Sigmoid colon (tissue), 3 donors: ENCODE measurements around the gene ZFAND4.

ENCODE experiments used
- POLR2A ChIP-seq, 2 donors: fragments of 450-650 bp; IDR thresholded peaks; one replicate each; pipeline ENCODE4 v1.6.1; 2016; ENCODE audit warnings: antibody characterized with exemption in 2 of 2, mild to moderate bottlenecking in 2 of 2, moderate library complexity in 2 of 2
- TF ChIP-seq, protein P1 (sequence below), 4 experiments: fragments of 450-650 bp in 3 of 4; fragments of 200-600 bp in 1 of 4; IDR thresholded peaks; one replicate each; pipeline ENCODE4 v1.5.1; 2016 to 2019; ENCODE audit warnings: antibody characterized with exemption in 4 of 4, mild to moderate bottlenecking in 3 of 4, moderate library complexity in 2 of 4

DNA sequence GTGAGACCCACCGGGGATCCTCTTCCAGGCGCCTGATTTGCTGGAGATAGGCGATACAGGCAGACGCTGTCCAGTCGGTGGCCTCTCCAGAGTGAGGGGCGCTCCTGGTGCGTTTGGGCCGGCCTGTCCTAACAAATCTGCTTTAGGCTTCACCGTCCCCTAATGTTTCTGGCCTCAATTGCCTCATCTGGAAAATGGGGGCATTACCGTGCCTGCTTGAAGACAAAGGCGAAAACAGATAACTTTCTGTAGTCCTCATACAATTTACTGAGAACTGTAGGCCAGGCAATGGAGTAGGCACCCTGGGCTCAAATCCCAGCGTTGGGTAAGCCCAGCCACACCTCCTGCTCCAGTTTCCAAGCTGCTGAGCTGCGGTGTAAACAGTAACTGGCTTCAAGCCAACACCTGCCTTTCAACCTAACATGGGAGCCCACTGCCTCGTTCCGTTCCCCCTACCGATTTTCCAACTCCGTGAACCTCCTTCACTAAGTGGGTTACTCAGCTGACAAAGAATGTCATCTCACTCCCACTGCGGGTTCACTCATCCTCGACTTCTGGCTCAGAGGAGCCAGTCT is 589 bp upstream of the ZFAND4 start:
- no peak for TF ChIP-seq POLR2A (IDR thresholded peaks at IDR 0.05)
- TF ChIP-seq, protein P1, sequence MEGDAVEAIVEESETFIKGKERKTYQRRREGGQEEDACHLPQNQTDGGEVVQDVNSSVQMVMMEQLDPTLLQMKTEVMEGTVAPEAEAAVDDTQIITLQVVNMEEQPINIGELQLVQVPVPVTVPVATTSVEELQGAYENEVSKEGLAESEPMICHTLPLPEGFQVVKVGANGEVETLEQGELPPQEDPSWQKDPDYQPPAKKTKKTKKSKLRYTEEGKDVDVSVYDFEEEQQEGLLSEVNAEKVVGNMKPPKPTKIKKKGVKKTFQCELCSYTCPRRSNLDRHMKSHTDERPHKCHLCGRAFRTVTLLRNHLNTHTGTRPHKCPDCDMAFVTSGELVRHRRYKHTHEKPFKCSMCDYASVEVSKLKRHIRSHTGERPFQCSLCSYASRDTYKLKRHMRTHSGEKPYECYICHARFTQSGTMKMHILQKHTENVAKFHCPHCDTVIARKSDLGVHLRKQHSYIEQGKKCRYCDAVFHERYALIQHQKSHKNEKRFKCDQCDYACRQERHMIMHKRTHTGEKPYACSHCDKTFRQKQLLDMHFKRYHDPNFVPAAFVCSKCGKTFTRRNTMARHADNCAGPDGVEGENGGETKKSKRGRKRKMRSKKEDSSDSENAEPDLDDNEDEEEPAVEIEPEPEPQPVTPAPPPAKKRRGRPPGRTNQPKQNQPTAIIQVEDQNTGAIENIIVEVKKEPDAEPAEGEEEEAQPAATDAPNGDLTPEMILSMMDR (IDR thresholded peaks at IDR 0.05) = no peak
